Measurements from ENCODE around the gene FNDC7. TPM values are rescaled to one million over a fixed set of nuclear protein-coding genes. Genes with fewer than 3 reads are reported as not detected.

The FNDC7 gene
- total and polyA plus RNA-seq, 9 of the 15 experiments (the other 6 are each of a cell fraction or from before 2014, with no cell fraction given): not detected

DNA sequence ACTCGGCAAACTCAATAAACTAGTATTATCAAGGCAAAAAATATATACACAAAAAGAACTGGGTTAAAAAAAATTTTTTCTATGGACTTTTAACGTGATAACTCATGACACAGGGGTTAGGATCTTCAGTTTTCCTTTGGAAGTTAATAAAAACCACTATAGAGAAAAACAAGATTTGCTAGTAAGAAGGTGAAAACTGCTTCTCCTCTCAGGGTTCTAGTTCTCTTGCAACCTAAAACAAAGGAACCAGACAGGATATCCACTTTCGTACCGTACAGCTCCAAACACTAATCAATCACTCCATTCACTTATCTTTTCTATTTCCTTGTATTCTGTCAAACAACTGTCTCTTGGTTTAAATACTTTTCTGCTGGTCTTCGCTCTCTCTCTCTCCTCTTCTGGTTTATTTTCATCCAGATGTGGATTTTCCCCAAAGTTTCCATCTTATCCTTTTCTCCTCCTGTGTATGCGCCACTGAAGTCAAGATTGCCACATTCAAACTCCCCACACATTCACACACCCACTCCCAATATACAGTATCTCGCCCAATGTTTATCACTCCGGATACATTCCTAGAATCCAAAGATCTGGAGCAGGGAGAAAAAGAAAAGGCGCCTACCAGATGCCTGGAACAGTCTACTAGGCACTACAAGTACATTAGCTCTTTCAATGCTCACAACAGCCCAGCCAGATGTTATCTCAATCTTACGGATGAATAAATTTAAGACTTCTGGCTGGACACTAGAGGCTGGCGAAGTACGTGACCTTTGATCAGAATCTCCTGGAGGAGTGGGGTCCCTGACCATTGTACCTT lies 21.4 kb upstream of the FNDC7 start (continued):
- TF ChIP-seq CBFA2T3 (IDR thresholded peaks at IDR 0.05): peak; percentile 61
- no peak; the same call in 1 of the 2 replicates for TF ChIP-seq MYBL2 (IDR thresholded peaks at IDR 0.05; ENCODE audit: low read depth)
- TF ChIP-seq MYBL2 (CRISPR knock-in tag; IDR thresholded peaks at IDR 0.05; ENCODE audit: borderline replicate concordance): no peak
- no peak for TF ChIP-seq HNRNPUL1 (IDR thresholded peaks at IDR 0.05; ENCODE audit: low read length)
- no peak for TF ChIP-seq PHTF2 (CRISPR knock-in tag; IDR thresholded peaks at IDR 0.05)
- TF ChIP-seq, protein P1, sequence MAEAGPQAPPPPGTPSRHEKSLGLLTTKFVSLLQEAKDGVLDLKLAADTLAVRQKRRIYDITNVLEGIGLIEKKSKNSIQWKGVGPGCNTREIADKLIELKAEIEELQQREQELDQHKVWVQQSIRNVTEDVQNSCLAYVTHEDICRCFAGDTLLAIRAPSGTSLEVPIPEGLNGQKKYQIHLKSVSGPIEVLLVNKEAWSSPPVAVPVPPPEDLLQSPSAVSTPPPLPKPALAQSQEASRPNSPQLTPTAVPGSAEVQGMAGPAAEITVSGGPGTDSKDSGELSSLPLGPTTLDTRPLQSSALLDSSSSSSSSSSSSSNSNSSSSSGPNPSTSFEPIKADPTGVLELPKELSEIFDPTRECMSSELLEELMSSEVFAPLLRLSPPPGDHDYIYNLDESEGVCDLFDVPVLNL (CRISPR knock-in tag; IDR thresholded peaks at IDR 0.05; ENCODE audit: low read depth): no peak
- no peak for TF ChIP-seq PTTG1 (tag; IDR thresholded peaks at IDR 0.05; ENCODE audit: low read depth)
- TF ChIP-seq, protein P2, sequence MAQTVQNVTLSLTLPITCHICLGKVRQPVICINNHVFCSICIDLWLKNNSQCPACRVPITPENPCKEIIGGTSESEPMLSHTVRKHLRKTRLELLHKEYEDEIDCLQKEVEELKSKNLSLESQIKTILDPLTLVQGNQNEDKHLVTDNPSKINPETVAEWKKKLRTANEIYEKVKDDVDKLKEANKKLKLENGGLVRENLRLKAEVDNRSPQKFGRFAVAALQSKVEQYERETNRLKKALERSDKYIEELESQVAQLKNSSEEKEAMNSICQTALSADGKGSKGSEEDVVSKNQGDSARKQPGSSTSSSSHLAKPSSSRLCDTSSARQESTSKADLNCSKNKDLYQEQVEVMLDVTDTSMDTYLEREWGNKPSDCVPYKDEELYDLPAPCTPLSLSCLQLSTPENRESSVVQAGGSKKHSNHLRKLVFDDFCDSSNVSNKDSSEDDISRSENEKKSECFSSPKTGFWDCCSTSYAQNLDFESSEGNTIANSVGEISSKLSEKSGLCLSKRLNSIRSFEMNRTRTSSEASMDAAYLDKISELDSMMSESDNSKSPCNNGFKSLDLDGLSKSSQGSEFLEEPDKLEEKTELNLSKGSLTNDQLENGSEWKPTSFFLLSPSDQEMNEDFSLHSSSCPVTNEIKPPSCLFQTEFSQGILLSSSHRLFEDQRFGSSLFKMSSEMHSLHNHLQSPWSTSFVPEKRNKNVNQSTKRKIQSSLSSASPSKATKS (CRISPR knock-in tag; IDR thresholded peaks at IDR 0.05): no peak
- TF ChIP-seq TBL1XR1 (IDR thresholded peaks at IDR 0.05; ENCODE audit: low read length in 2 of 2): 0 out of 4 replicates have a peak, but pooled peaks of 1 of the 2 experiments have one; percentile 14
- no peak for TF ChIP-seq ZNF282 (CRISPR knock-in tag; IDR thresholded peaks at IDR 0.05)
- no peak for TF ChIP-seq RAD21 (CRISPR knock-in tag; conservative IDR thresholded peaks at IDR 0.05 in 1 of 2, IDR thresholded peaks at IDR 0.05 in 1 of 2)
- no peak for TF ChIP-seq SRSF3 (IDR thresholded peaks at IDR 0.05; ENCODE audit: insufficient read depth, low read length)
- TF ChIP-seq STAT5A (IDR thresholded peaks at IDR 0.05; ENCODE audit: borderline replicate concordance, low read length): no peak
- TF ChIP-seq ZNF444 (CRISPR knock-in tag; IDR thresholded peaks at IDR 0.05): no peak
- TF ChIP-seq NBN (IDR thresholded peaks at IDR 0.05; ENCODE audit: low read depth): peak; percentile 22; the same call in 1 of the 2 replicates
- TF ChIP-seq, protein P3, sequence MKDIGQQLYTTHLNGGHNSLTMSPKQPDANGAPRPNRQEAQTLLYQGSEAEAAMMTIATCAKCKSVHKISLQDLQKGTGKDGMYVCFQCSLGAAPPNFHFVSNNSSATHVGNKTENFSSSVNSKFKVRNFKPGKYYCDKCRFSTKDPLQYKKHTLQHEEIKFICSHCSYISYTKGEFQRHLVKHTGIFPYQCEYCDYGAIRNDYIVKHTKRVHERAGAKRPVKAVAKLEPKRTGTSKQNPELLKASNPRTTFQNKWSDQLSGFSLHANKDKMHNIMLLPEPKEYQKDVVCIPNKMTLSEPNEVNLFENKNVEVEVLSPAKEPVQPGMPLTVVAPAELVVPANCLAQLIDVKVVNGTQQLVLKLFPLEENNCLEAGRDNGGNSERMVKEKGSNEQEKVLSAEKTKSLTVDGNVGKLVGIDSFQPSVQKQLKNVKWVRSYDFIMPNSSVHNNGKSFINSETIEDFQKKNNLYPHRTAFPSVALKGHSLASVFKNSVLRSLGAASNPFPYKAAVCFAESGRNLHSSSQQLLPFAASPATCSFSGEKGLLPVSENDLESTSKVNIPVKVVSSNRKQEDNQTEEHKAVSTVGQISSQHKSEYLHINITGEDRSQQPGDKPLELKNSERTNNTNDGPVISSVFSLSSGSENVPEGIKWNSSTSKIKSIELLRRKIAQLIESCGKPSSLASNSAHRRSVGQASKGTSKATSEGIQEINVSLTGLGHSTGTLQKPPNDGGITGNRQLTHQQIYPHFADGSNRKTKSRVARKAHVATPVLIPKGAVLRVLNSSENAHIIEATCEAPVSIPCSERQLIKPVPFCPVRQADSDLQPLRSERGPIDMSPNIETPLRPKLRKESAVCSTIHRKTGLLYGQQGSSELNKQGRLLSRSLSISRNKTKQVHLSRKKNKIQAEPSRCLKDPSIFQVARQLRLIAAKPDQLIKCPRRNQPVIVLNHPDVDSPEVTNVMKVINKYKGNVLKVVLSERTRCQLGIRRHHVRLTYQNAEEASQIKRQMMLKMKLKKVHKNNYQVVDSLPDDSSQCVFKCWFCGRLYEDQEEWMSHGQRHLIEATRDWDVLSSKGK (CRISPR knock-in tag; IDR thresholded peaks at IDR 0.05): no peak
- no peak for TF ChIP-seq NR4A1 (CRISPR knock-in tag; IDR thresholded peaks at IDR 0.05)
- TF ChIP-seq NR4A1 (tag; IDR thresholded peaks at IDR 0.05): no peak
- TF ChIP-seq, protein P4, sequence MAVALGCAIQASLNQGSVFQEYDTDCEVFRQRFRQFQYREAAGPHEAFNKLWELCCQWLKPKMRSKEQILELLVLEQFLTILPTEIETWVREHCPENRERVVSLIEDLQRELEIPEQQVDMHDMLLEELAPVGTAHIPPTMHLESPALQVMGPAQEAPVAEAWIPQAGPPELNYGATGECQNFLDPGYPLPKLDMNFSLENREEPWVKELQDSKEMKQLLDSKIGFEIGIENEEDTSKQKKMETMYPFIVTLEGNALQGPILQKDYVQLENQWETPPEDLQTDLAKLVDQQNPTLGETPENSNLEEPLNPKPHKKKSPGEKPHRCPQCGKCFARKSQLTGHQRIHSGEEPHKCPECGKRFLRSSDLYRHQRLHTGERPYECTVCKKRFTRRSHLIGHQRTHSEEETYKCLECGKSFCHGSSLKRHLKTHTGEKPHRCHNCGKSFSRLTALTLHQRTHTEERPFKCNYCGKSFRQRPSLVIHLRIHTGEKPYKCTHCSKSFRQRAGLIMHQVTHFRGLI (CRISPR knock-in tag; IDR thresholded peaks at IDR 0.05): no peak
